ENCODE results near the gene ATP6V0C.
"Not testable (repeated sequence)": the region's sequence is repeated elsewhere in the genome, so short reads cannot be mapped to it uniquely, and the experiment has no call there.

Gene ATP6V0C

GRCh38 chr16:2474877-2475412, 38.8 kb upstream of the ATP6V0C start, which contains the start of gene TBC1D24:
Gene TBC1D24 (plus strand): TSS chr16:2475127. CDS start chr16:2496149, 21,022 bp downstream.
- DNase-seq (ENCODE audit: low spot score) = peak; percentile 85

GRCh38 chr16:2475413-2476344, 38.1 kb upstream of the ATP6V0C start:
- no peak for DNase-seq (ENCODE audit: low spot score)

GRCh38 chr16:2476345-2476720, 37.4 kb upstream of the ATP6V0C start:
- no peak for DNase-seq (ENCODE audit: low spot score)

GRCh38 chr16:2476741-2477140, 37.0 kb upstream of the ATP6V0C start:
- DNase-seq (ENCODE audit: low spot score) = no peak

GRCh38 chr16:2477327-2477726, 36.4 kb upstream of the ATP6V0C start:
- DNase-seq (ENCODE audit: low spot score) = no peak

GRCh38 chr16:2478279-2478678, 35.5 kb upstream of the ATP6V0C start:
- no peak for DNase-seq (ENCODE audit: low spot score)

- DNase-seq (ENCODE audit: low spot score) = not testable (repeated sequence)
Observed at GRCh38 chr16:2479996-2480395, 33.8 kb upstream of the ATP6V0C start.

GRCh38 chr16:2480948-2481347, 32.8 kb upstream of the ATP6V0C start:
- no peak for DNase-seq (ENCODE audit: low spot score)

GRCh38 chr16:2481676-2482075, 32.1 kb upstream of the ATP6V0C start:
- no peak for DNase-seq (ENCODE audit: low spot score)

- no peak for DNase-seq (ENCODE audit: low spot score)
Observed at GRCh38 chr16:2482249-2482648, 31.5 kb upstream of the ATP6V0C start.

- DNase-seq (ENCODE audit: low spot score) = peak; percentile 67
Observed at GRCh38 chr16:2482708-2483534, 30.8 kb upstream of the ATP6V0C start.

GRCh38 chr16:2483939-2484897, 29.5 kb upstream of the ATP6V0C start:
- DNase-seq (ENCODE audit: low spot score) = no peak

- no peak for DNase-seq (ENCODE audit: low spot score)
Observed at GRCh38 chr16:2484898-2485508, 28.7 kb upstream of the ATP6V0C start.

GRCh38 chr16:2485811-2486507, 27.8 kb upstream of the ATP6V0C start:
- DNase-seq (ENCODE audit: low spot score) = no peak

- DNase-seq (ENCODE audit: low spot score) = peak; percentile 82
Observed at GRCh38 chr16:2486645-2487516, 26.9 kb upstream of the ATP6V0C start.

GRCh38 chr16:2487517-2487842, 26.3 kb upstream of the ATP6V0C start:
- DNase-seq (ENCODE audit: low spot score) = no peak

GRCh38 chr16:2487903-2488531, 25.7 kb upstream of the ATP6V0C start:
- no peak for DNase-seq (ENCODE audit: low spot score)

- DNase-seq (ENCODE audit: low spot score) = no peak
Observed at GRCh38 chr16:2489581-2489980, 24.2 kb upstream of the ATP6V0C start.
